Activated naive CD8-positive, alpha-beta T cell treated with anti-CD3 and anti-CD28 coated beads, Interleukin-2, amount 10 ng/mL, durations not matched to agents 7 days and 5 days (primary cell): ENCODE data around the gene IFT43. TPM values are rescaled to one million over a fixed set of nuclear protein-coding genes. Genes with fewer than 3 reads are reported as not detected.
"Not testable (repeated sequence)": the region's sequence is repeated elsewhere in the genome, so short reads cannot be mapped to it uniquely, and the experiment has no call there.

Experiments
- ATAC-seq: fragments of 150-1000 bp; cut with Tn5 transposase; one replicate; pipeline ENCODE4 v1.10.0; 2021; ENCODE audit warnings: low read depth, moderate library complexity
- POLR2A ChIA-PET: fragments of 350-600 bp; sonication (Branson Sonifier 250); formaldehyde crosslinking; loops from one replicate; lab custom pipeline; 2021; ENCODE audit warnings: antibody characterized with exemption; lab: Charles Lee
- DNase-seq: peaks from one replicate; pipeline ENCODE4 v3.0.0; 2021
- H3K27ac Mint-ChIP-seq: one replicate; pipeline ENCODE4 v1.8.0; 2022; ENCODE audit warnings: mild to moderate bottlenecking, mixed read lengths
- H3K27me3 Mint-ChIP-seq: one replicate; pipeline ENCODE4 v1.8.0; 2022; ENCODE audit warnings: mild to moderate bottlenecking, moderate library complexity, mixed read lengths
- H3K36me3 Mint-ChIP-seq: one replicate; pipeline ENCODE4 v1.8.0; 2021; ENCODE audit warnings: mild to moderate bottlenecking, mixed read lengths
- H3K4me1 Mint-ChIP-seq: one replicate; pipeline ENCODE4 v1.8.0; 2021; ENCODE audit warnings: mixed read lengths
- H3K4me3 Mint-ChIP-seq: one replicate; pipeline ENCODE4 v1.8.0; 2022; ENCODE audit warnings: mild to moderate bottlenecking, moderate library complexity, mixed read lengths
- H3K9me3 Mint-ChIP-seq: one replicate; pipeline ENCODE4 v1.8.0; 2021; ENCODE audit warnings: mixed read lengths
- total RNA-seq, 2 experiments: library from RNA; stranded (reverse); gene quantifications; one replicate each; pipeline ENCODE4 v1.2.3, GENCODE V29; 2021

Gene IFT43
- total RNA-seq, 2 experiments from 2014 or later = 8.0 to 8.2 TPM

DNA sequence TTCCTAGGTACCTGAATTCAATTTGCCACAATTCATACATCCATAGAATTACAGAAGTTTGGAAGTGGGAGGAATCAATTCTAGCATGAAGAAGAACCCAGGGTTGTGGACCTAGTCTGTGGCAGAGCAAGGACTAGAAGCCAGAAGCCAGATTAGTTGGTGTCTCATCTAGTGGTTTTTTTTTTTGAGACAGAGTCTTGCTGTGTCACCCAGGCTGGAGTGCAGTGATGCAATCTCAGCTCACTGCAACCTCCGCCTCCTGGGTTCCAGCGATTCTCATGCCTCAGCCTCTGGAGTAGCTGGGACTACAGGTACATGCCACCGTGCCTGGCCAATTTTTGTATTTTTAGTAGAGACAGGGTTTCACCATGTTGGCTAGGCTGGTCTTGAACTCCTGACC lies 24.1 kb downstream of the IFT43 start:
- H3K36me3 Mint-ChIP-seq, H3K9me3 Mint-ChIP-seq, POLR2A ChIA-PET, DNase-seq, ATAC-seq, H3K27me3 Mint-ChIP-seq, H3K4me3 Mint-ChIP-seq, H3K27ac Mint-ChIP-seq, H3K4me1 Mint-ChIP-seq: not testable (repeated sequence)

DNA sequence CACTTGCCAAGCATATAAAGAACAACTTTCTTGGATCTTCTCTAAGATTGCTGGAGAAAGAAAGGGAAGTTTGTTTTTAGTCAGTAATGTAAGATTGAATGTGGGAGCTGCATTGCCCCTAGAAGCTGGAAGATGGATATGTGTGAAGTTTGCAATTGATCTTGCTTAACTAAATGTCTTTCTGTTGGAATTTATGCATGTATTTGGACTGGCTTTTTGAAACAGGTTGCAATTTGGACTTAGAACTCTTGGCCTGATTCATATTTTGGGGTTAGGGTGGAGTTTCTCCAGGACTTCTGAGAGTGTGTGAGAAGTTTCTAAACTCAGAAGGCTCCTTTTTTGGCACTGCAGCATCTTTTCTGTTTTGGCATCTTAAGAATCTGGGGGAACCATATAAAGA lies 26.4 kb downstream of the IFT43 start:
- H3K27me3 Mint-ChIP-seq = no peaks in the 10 kb centered on the region
- DNase-seq = no peak
- no peaks in the 10 kb centered on the region for H3K9me3 Mint-ChIP-seq
- H3K4me1 Mint-ChIP-seq = no peaks in the 10 kb centered on the region
- no peak overlapping the region for H3K4me3 Mint-ChIP-seq
- POLR2A ChIA-PET = no interaction called here
- no peak overlapping the region for H3K27ac Mint-ChIP-seq
- H3K36me3 Mint-ChIP-seq = no peaks in the 10 kb centered on the region
- no peak for ATAC-seq

DNA sequence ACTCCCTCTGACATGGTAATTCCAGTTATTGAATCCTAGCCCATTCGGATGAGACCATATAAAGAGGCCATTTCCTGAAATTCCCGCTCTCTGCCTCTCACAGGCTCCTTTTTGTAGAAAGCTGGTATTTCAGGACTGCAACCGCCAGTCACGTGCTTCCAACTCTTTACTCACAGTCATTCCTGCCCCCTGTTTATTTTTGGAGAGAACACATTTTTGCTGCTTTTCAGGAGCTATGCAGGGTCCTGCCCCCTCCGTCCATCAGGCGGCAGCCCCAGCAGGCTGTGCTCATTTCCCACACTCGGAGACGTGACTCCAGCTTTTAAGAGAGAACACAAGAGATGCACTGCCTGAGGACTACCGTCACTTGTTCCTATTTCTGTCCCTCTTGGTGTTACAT lies 26.8 kb downstream of the IFT43 start:
- Mint-ChIP-seq H3K4me3 (no peak overlapping the region), H3K27me3 (no peaks in the 10 kb centered on the region), H3K9me3 (peaks cover 2% of the 10 kb centered on the region), H3K27ac (no peak overlapping the region), H3K36me3 (no peaks in the 10 kb centered on the region), H3K4me1 (no peaks in the 10 kb centered on the region)
- DNase-seq = no peak
- POLR2A ChIA-PET = no interaction called here
- no peak for ATAC-seq

DNA sequence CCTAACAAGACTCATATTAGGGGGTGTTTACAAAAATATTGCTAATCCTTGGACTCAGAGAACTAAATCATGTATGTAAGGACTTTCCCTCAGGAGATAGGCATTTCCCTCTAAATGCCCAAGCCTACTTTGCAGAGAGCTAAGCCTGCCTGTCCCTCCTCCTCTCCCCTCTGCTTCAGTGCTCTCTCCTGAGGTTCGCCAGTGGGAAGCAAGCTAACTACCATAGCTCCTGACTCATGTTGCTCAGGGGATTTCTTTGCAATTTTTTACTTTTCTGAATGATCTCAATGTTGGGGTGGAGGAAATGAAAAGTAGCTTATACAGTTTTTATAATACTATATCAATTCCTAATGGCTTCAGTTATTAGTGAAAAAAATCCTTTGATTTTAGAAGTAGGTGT lies 29.6 kb downstream of the IFT43 start:
- no peak overlapping the region for H3K27ac Mint-ChIP-seq
- DNase-seq (no peak), ATAC-seq (no peak)
- no peak overlapping the region for H3K4me3 Mint-ChIP-seq
- H3K4me1 Mint-ChIP-seq = no peaks in the 10 kb centered on the region
- POLR2A ChIA-PET = no interaction called here
- H3K9me3 Mint-ChIP-seq = peaks cover 8% of the 10 kb centered on the region
- no peaks in the 10 kb centered on the region for H3K27me3 Mint-ChIP-seq
- H3K36me3 Mint-ChIP-seq = peaks cover 10% of the 10 kb centered on the region

DNA sequence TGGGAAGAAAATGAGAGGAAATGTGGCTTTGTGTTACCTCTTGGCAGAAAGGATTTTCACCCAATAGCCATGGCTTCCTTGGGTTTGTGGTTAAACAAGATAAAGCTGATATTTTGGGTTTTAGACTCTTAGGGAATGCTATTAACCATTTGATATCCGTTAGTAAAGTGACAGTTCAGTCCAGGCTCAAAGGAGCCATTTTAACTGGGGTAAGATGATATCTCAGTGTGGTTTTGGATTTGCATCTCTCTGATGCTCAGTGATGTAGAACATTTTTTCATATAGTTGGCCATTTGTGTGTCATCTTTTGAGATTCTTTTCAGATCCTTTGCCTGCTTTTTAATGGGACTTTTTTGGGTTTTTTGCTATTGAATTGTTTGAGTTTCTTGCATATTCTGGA lies 30.1 kb downstream of the IFT43 start:
- no peak overlapping the region for H3K27ac Mint-ChIP-seq

DNA sequence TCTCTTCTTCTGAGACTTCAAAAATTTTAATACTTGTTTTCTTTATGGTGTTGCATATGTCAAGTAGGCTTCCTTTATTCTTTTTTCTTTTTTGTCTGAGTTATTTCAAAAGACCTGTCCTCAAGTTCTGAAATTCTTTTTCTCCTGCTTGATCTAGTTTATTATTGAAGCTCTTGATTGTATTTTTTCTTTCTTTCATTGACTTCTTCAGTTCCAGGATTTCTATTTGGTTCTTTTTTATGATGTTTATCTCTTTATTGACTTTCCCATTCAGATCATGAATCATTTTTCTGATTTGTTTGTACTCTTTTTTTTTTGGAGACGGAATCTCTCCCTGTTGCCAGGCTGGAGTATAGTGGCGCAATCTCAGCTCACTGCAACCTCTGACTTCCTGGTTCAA lies 34.1 kb downstream of the IFT43 start:
- Mint-ChIP-seq H3K4me1 (no peaks in the 10 kb centered on the region), H3K36me3 (peaks cover 16% of the 10 kb centered on the region), H3K27me3 (no peaks in the 10 kb centered on the region), H3K9me3 (peaks cover 12% of the 10 kb centered on the region), H3K27ac (no peak overlapping the region), H3K4me3 (no peak overlapping the region)
- DNase-seq = no peak
- no peak for ATAC-seq
- POLR2A ChIA-PET = no interaction called here

More for the DNA sequence above, 30.1 kb downstream of the IFT43 start:
- ATAC-seq = no peak
- no peak for DNase-seq
- peaks cover 12% of the 10 kb centered on the region for H3K9me3 Mint-ChIP-seq
- no peaks in the 10 kb centered on the region for H3K27me3 Mint-ChIP-seq
- H3K4me1 Mint-ChIP-seq = no peaks in the 10 kb centered on the region
- POLR2A ChIA-PET = no interaction called here
- H3K36me3 Mint-ChIP-seq = peaks cover 13% of the 10 kb centered on the region
- H3K4me3 Mint-ChIP-seq = no peak overlapping the region

DNA sequence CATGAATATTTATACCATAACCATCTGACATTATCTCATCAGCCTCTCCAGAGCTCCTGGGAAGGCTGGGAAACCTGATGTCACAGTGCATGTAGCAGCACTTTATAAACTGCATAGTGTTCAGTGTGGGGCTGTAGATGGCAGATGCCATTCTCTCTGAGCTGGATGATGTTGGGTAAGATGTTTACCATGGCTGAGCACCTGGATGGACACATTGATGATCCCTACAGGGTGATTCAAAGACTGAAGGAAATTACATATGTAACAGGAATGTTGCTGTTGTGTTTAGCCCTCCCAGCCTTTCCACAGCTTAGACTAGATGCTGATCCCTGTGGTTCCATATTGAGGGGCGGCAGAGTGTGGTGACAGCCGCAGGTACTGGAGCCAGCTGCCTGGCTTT lies 37.4 kb downstream of the IFT43 start:
- H3K36me3 Mint-ChIP-seq = peaks cover 16% of the 10 kb centered on the region
- no peaks in the 10 kb centered on the region for H3K27me3 Mint-ChIP-seq
- POLR2A ChIA-PET = no interaction called here
- no peaks in the 10 kb centered on the region for H3K4me1 Mint-ChIP-seq
- no peak overlapping the region for H3K4me3 Mint-ChIP-seq
- H3K9me3 Mint-ChIP-seq = peaks cover 10% of the 10 kb centered on the region
- no peak overlapping the region for H3K27ac Mint-ChIP-seq
- no peak for ATAC-seq
- no peak for DNase-seq

DNA sequence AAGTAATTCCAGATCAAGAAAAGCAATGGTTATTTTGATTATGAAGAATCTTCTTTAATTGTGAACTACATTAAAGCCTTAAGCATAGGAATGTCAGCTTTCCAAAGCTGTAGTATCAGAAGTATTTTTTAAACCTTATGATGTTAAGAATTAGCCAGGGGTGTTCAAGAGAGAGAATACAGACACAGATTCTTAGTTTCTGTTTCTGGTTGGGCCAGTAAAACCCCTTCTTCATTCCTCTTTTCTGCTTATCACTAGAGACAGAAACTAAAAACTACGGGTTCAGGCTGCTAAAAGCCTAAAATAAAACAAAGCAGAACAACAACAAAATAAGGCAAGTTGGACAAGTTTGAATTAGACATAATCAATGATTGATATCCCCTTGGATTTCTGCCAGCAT lies 38.2 kb downstream of the IFT43 start:
- peaks cover 16% of the 10 kb centered on the region for H3K36me3 Mint-ChIP-seq
- POLR2A ChIA-PET = no interaction called here
- no peaks in the 10 kb centered on the region for H3K27me3 Mint-ChIP-seq
- H3K9me3 Mint-ChIP-seq = peaks cover 10% of the 10 kb centered on the region
- H3K4me1 Mint-ChIP-seq = no peaks in the 10 kb centered on the region
- ATAC-seq (no peak), DNase-seq (no peak)
- H3K4me3 Mint-ChIP-seq = no peak overlapping the region
- no peak overlapping the region for H3K27ac Mint-ChIP-seq

DNA sequence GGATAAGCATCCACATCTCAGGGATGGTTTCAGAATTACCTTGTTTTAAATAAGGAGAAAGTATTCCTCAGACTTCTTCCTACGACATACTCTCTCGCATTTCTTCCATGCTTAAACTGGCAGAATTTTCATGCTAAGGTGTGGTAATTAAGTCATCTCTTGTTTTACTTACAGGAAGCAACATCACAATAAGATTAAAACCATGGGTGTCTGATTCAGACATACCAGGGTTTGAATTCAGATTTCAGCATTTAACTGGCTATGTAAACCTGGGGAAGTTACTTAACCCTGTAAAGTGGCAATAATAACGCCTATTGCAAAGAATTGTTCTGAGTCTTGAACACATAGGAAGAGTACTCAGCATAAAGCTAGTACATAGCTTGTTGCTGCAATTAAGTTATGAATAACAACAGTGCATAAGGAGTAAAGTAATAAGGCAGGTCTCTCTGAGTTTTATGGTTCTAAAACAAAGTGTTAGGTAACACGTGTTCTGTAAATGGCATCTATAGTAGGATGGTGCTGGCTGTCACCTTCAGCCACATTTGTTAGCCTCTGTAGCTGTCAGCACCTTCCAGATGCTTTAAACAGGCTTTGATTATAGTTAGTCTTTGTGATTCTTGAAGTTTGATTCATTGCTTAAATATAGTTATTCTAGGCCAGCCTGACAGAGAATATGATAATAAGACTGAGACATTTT lies 38.8 kb downstream of the IFT43 start:
- no peak for DNase-seq
- peaks cover 8% of the 10 kb centered on the region for H3K9me3 Mint-ChIP-seq
- POLR2A ChIA-PET = no interaction called here
- peaks cover 13% of the 10 kb centered on the region for H3K36me3 Mint-ChIP-seq
- ATAC-seq = no peak
- no peak overlapping the region for H3K4me3 Mint-ChIP-seq
- no peaks in the 10 kb centered on the region for H3K27me3 Mint-ChIP-seq
- H3K4me1 Mint-ChIP-seq = no peaks in the 10 kb centered on the region
- no peak overlapping the region for H3K27ac Mint-ChIP-seq

DNA sequence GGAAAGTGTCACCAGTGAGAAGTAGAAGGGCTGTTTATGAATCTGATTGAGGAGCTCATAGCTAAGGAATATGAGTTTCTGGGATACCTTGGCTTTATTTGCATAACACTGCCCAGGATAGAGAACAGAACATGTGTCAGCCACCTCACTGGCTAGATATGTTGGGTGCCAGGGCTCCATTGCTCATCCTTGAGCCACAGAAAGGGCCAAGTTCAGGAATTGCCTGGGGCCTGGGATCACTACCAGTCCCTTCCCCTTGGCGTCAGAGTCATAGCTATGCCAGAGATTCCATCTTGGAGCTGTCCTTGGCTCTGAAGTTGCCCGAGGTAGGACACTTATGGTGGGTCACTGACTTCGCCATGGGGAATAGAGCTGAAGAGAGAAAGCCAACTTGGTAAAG lies 49.0 kb downstream of the IFT43 start:
- no peak for DNase-seq
- no peaks in the 10 kb centered on the region for H3K36me3 Mint-ChIP-seq

DNA sequence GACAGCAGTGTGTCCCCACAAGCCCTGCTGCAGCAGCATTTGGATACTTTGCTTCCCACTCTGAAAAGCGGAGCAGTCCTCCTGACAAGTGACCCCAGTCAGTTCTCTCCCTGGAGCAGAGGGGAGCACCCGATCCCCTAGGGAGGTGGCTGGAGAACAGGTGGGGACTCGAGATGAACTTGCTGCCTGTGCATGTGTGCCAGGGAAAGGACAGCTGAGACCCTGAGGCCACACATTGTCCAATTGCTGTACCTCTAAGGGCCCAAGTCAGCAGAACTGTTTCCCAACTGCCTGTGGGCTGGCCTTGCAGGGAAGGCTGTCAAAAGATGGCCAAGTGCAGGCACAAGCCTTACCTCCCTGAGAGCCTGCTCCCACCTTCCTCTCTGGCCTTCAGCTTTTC lies 55.1 kb downstream of the IFT43 start:
- Mint-ChIP-seq H3K4me3 (no peak overlapping the region), H3K36me3 (no peaks in the 10 kb centered on the region), H3K27ac (no peak overlapping the region), H3K4me1 (no peaks in the 10 kb centered on the region), H3K27me3 (no peaks in the 10 kb centered on the region), H3K9me3 (no peaks in the 10 kb centered on the region)
- POLR2A ChIA-PET = no interaction called here
- no peak for DNase-seq
- no peak for ATAC-seq

More for the DNA sequence above, 49.0 kb downstream of the IFT43 start:
- no peak overlapping the region for H3K4me3 Mint-ChIP-seq
- H3K4me1 Mint-ChIP-seq = no peaks in the 10 kb centered on the region
- no peaks in the 10 kb centered on the region for H3K9me3 Mint-ChIP-seq
- POLR2A ChIA-PET = no interaction called here
- no peak for ATAC-seq
- no peaks in the 10 kb centered on the region for H3K27me3 Mint-ChIP-seq
- H3K27ac Mint-ChIP-seq = no peak overlapping the region

DNA sequence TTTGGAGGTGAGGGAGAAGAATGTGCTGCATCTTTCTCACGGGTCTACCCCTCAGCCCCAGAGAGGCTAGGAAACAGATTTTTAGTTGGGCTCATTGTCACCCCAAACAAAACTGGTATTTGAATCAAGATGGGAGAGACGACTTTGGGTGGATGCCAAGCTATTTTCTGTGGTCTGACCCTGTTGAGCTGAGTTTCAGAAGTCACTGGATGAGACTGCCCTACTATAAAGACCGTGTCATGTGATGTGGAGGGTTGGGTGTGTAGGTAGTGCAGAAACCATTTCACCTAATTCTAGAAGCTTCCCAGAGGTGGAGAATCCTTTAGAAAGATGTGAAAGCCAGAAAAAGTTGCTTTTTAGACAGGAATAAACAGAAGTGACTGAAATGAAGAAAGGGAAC lies 60.2 kb downstream of the IFT43 start:
- Mint-ChIP-seq H3K27ac (no peak overlapping the region), H3K4me1 (peaks cover 4% of the 10 kb centered on the region), H3K9me3 (no peaks in the 10 kb centered on the region), H3K4me3 (no peak overlapping the region), H3K36me3 (no peaks in the 10 kb centered on the region), H3K27me3 (no peaks in the 10 kb centered on the region)
- POLR2A ChIA-PET = no interaction called here
- DNase-seq (no peak), ATAC-seq (no peak)

DNA sequence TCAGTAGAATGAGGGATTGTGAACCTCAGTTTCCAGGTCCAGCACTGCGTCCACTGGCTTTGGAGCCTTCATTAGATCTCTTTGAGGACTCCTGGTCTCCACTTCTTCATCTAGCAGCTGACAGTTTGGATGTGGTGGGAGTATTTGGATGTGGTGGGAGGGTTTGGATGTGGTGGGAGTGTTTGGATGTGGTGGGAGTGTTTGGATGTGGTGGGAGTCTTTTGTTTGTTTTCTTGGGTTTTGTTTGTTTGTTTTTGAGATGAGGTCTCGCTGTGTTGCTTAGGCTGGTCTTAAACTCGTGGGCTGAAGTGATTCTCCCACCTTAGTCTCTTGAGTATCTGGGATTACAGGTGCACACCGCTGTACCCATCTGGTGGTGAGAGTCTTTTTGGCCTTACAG lies 64.7 kb downstream of the IFT43 start:
- Mint-ChIP-seq H3K9me3 (no peaks in the 10 kb centered on the region), H3K27me3 (no peaks in the 10 kb centered on the region), H3K36me3 (no peaks in the 10 kb centered on the region), H3K27ac (no peak overlapping the region), H3K4me3 (no peak overlapping the region), H3K4me1 (peaks cover 4% of the 10 kb centered on the region)
- DNase-seq = no peak
- POLR2A ChIA-PET = no interaction called here
- ATAC-seq = no peak

DNA sequence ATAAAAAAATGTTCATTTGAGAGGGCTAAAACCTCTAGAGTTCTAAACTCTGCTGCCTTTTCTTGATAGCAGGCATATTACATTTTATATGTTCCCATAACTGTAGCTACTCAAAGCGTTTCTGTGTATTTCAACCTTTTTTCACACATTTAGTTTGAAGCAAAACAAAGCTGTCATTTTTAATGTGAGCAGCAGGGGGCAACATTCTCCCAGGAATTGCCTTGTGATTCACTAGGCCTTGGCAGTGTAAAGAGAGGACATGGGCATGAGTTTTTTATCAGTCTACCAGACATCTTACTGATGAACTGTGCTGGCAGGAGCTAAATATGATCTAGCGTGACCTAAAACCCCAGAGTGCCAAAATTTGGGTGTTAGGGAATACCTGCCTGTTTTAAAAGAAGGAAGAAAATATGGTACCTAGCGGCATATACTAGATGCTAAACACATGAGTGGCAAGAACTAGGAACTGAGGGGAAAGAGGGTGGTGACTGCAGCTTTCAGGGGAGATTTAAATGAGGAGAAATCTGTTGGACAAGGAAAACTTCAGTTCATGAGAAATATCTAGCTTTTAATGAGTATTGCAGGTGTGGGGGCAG lies 65.3 kb downstream of the IFT43 start:
- POLR2A ChIA-PET = interaction anchor here (0.5 kb wide), 1 partner anchor 341 kb away, joined by 4 read pairs; no protein-coding TSS in a partner anchor
- peaks cover 3% of the 10 kb centered on the region for H3K4me1 Mint-ChIP-seq
- no peak for ATAC-seq
- no peak for DNase-seq
- H3K4me3 Mint-ChIP-seq = no peak overlapping the region
- H3K9me3 Mint-ChIP-seq = no peaks in the 10 kb centered on the region
- H3K27me3 Mint-ChIP-seq = no peaks in the 10 kb centered on the region
- no peaks in the 10 kb centered on the region for H3K36me3 Mint-ChIP-seq
- no peak overlapping the region for H3K27ac Mint-ChIP-seq
